Sigmoid colon (tissue), 7 donors: ENCODE measurements around the gene DNAAF6. TPM values are rescaled to one million over a fixed set of nuclear protein-coding genes. Genes with fewer than 3 reads are reported as not detected.
"Not testable (repeated sequence)": the region's sequence is repeated elsewhere in the genome, so short reads cannot be mapped to it uniquely, and the experiment has no call there.

Experiments used
- DNase-seq: peaks from one replicate; pipeline ENCODE4 v3.0.0-alpha.2; 2019
- H3K27ac ChIP-seq, 4 donors: fragments of 200-600 bp; sonication (generic); one replicate each; pipeline ENCODE4 v1.5.1; 2016 to 2019; ENCODE audit warnings: mild to moderate bottlenecking in 1 of 4
- H3K27me3 ChIP-seq, 3 donors: fragments of 200-600 bp; sonication (generic); one replicate each; pipeline ENCODE4 v1.5.1; 2019; ENCODE audit warnings: mild to moderate bottlenecking in 1 of 3
- H3K36me3 ChIP-seq, 4 donors: fragments of 200-600 bp; sonication (generic); one replicate each; pipeline ENCODE4 v1.5.1; 2016 to 2019
- H3K4me1 ChIP-seq, 4 donors: fragments of 200-600 bp; sonication (generic); one replicate each; pipeline ENCODE4 v1.5.1; 2017 to 2019
- H3K4me3 ChIP-seq, 4 donors: fragments of 200-600 bp; sonication (generic); one replicate each; pipeline ENCODE4 v1.5.1; 2017 to 2019; ENCODE audit warnings: mild to moderate bottlenecking in 2 of 4, moderate library complexity in 1 of 4
- H3K9me3 ChIP-seq, 4 donors: fragments of 200-600 bp in 3 of 4; sonication (generic) in 3 of 4; one replicate each; pipeline versions ENCODE4 v1.5.1 to v1.6.1; 2013 to 2019
- CTCF ChIP-seq, 4 experiments: fragments of 450-650 bp in 3 of 4; fragments of 200-600 bp in 1 of 4; IDR thresholded peaks; one replicate each; pipeline ENCODE4 v1.5.1; 2016 to 2019; ENCODE audit warnings: antibody characterized with exemption in 4 of 4, mild to moderate bottlenecking in 3 of 4, moderate library complexity in 2 of 4
- EP300 ChIP-seq, 4 donors: sonication (generic); formaldehyde crosslinking; IDR thresholded peaks; one replicate each; pipeline ENCODE4 v1.6.1; 2017; ENCODE audit warnings: antibody characterized with exemption in 4 of 4
- POLR2A ChIP-seq, 2 donors: fragments of 450-650 bp; IDR thresholded peaks; one replicate each; pipeline ENCODE4 v1.6.1; 2016; ENCODE audit warnings: antibody characterized with exemption in 2 of 2, mild to moderate bottlenecking in 2 of 2, moderate library complexity in 2 of 2
- POLR2AphosphoS5 ChIP-seq, 4 donors: sonication (generic); formaldehyde crosslinking; IDR thresholded peaks; one replicate each; pipeline ENCODE4 v1.6.1; 2017; ENCODE audit warnings: antibody characterized with exemption in 4 of 4
- WGBS, 2 donors: extraction: QIAGEN DNeasy Blood & Tissue Kit; methylation state at CpG; one replicate each; pipeline ENCODE4 v1.1.7; 2013; 5-methylcytosine and 5-hydroxymethylcytosine counted together
- intact Hi-C: fragments of 100-400 bp; cut with DNase I; formaldehyde crosslinking; loops from one replicate; pipeline ENCODE4 v1.15.1; 2023
- polyA plus RNA-seq, 3 donors: library from polyadenylated mRNA; stranded (reverse); fragments of 200-250 nt; gene quantifications; one replicate each; pipeline ENCODE4 v1.2.3, GENCODE V29; 2013
- total RNA-seq, 4 donors: library from RNA; depleted of rRNA; stranded (reverse); fragments of >200 nt; gene quantifications; one replicate each; pipeline ENCODE4 v1.1.0, GENCODE V29; 2016
- donor health status: healthy with polysubstance abuse.
- donor health status: Bipolar disorder and iron deficiency.
- donor health status: healthy.

DNAAF6 gene
- total RNA-seq (not detected), polyA plus RNA-seq (not detected)

- H3K4me3 ChIP-seq, result peak within 1 kb of the TSS; percentile 10 to 45 (median 40)
- TF ChIP-seq POLR2AphosphoS5 (IDR thresholded peaks at IDR 0.05), result no peak
- TF ChIP-seq EP300 (IDR thresholded peaks at IDR 0.05), result no peak
- no peak for TF ChIP-seq CTCF (IDR thresholded peaks at IDR 0.05)
- TF ChIP-seq POLR2A (IDR thresholded peaks at IDR 0.05), result no peak
- no peaks in the 10 kb centered on the region for H3K9me3 ChIP-seq
- peaks cover 0 to 3% (median 0%) of the 10 kb centered on the region in 3 donors for H3K27me3 ChIP-seq
- no peak for DNase-seq
- H3K36me3 ChIP-seq, result no peaks in the 10 kb centered on the region
- H3K27ac ChIP-seq, result no peak within 1 kb of the TSS
- no peaks in the 10 kb centered on the region for H3K4me1 ChIP-seq
- intact Hi-C loops, result no loop called here
- WGBS, 2 donors, result 1% methylated on average over 66 of the region's 66 CpGs
These were observed at the start of gene DNAAF6, which contains the start of gene NUP62CL for GRCh38 chrX:107205770-107206696. Gene DNAAF6, plus strand, starts transcription at chrX:107206611. Its CDS starts 6,265 bp downstream, at chrX:107212876. Gene NUP62CL, minus strand, starts transcription at chrX:107206433. Its CDS starts 31,287 bp downstream, at chrX:107175146.

- intact Hi-C loops, H3K4me3 ChIP-seq, H3K27me3 ChIP-seq, H3K27ac ChIP-seq, DNase-seq, H3K4me1 ChIP-seq, H3K36me3 ChIP-seq, H3K9me3 ChIP-seq: not testable (repeated sequence)
- WGBS, 2 donors, result 88 to 91% methylated on average over 4 of the region's 4 CpGs
These were observed 48.8 kb upstream of the DNAAF6 start for GRCh38 chrX:107157618-107158017.

- no peaks in the 10 kb centered on the region for H3K4me1 ChIP-seq
- intact Hi-C loops, result no loop called here
These were observed 39.1 kb upstream of the DNAAF6 start for GRCh38 chrX:107167163-107167921.

GRCh38 chrX:107168257-107168656, 38.2 kb upstream of the DNAAF6 start:
- TF ChIP-seq EP300 (IDR thresholded peaks at IDR 0.05), result no peak
- no peak for TF ChIP-seq POLR2A (IDR thresholded peaks at IDR 0.05)
- TF ChIP-seq CTCF (IDR thresholded peaks at IDR 0.05), result no peak
- no peak for TF ChIP-seq POLR2AphosphoS5 (IDR thresholded peaks at IDR 0.05)
- Histone ChIP-seq H3K36me3 (no peaks in the 10 kb centered on the region), H3K4me1 (no peaks in the 10 kb centered on the region), H3K27ac (no peak overlapping the region), H3K27me3 (no peaks in the 10 kb centered on the region), H3K4me3 (no peak overlapping the region), H3K9me3 (no peaks in the 10 kb centered on the region)
- intact Hi-C loops, result no loop called here
- no peak for DNase-seq

More at GRCh38 chrX:107167163-107167921, 39.1 kb upstream of the DNAAF6 start:
- no peak for DNase-seq
- TF ChIP-seq CTCF (IDR thresholded peaks at IDR 0.05), result no peak
- no peak for TF ChIP-seq POLR2A (IDR thresholded peaks at IDR 0.05)
- no peak for TF ChIP-seq POLR2AphosphoS5 (IDR thresholded peaks at IDR 0.05)
- TF ChIP-seq EP300 (IDR thresholded peaks at IDR 0.05), result no peak
- Histone ChIP-seq H3K36me3 (no peaks in the 10 kb centered on the region), H3K4me3 (no peak overlapping the region), H3K27me3 (no peaks in the 10 kb centered on the region), H3K9me3 (no peaks in the 10 kb centered on the region), H3K27ac (no peak overlapping the region)
- WGBS, 2 donors, result 93 to 95% methylated on average over 3 of the region's 3 CpGs

- Histone ChIP-seq H3K4me1 (no peaks in the 10 kb centered on the region), H3K4me3 (no peak overlapping the region), H3K27ac (no peak overlapping the region), H3K36me3 (no peaks in the 10 kb centered on the region), H3K9me3 (no peaks in the 10 kb centered on the region), H3K27me3 (no peaks in the 10 kb centered on the region)
- TF ChIP-seq CTCF (IDR thresholded peaks at IDR 0.05) (no peak), POLR2A (IDR thresholded peaks at IDR 0.05) (no peak), POLR2AphosphoS5 (IDR thresholded peaks at IDR 0.05) (no peak), EP300 (IDR thresholded peaks at IDR 0.05) (no peak)
- intact Hi-C loops, result no loop called here
- no peak for DNase-seq
- WGBS, 2 donors, result 87 to 92% methylated on average over 1 of the region's 1 CpG
These were observed 37.7 kb upstream of the DNAAF6 start for GRCh38 chrX:107168712-107169111.
